Activated T-helper 2 cell treated with anti-CD3 and anti-CD28 coated beads, Interferon-gamma antibody, Interleukin-2, Interleukin-4, amounts not matched to agents 10 μg/mL and 5 μg/mL and 100 μg/mL, durations not matched to agents 14 hours and 24 hours and 36 hours (primary cell): ENCODE measurements around the gene GAB1. TPM values are rescaled to one million over a fixed set of nuclear protein-coding genes. Genes with fewer than 3 reads are reported as not detected.

Experiments
- DNase-seq: peaks from one replicate; pipeline ENCODE4 v3.0.0; 2021; ENCODE audit warnings: low spot score
- H3K27ac Mint-ChIP-seq: one replicate; pipeline ENCODE4 v1.8.0; 2021; ENCODE audit warnings: mixed read lengths
- H3K27me3 Mint-ChIP-seq: one replicate; pipeline ENCODE4 v1.8.0; 2021; ENCODE audit warnings: low read depth, mixed read lengths
- H3K36me3 Mint-ChIP-seq: one replicate; pipeline ENCODE4 v1.8.0; 2021; ENCODE audit warnings: low read depth, mixed read lengths
- H3K4me1 Mint-ChIP-seq: one replicate; pipeline ENCODE4 v1.8.0; 2021; ENCODE audit warnings: low read depth, mixed read lengths
- H3K4me3 Mint-ChIP-seq: one replicate; pipeline ENCODE4 v1.8.0; 2021; ENCODE audit warnings: low read depth, mild to moderate bottlenecking, moderate library complexity, mixed read lengths
- H3K9me3 Mint-ChIP-seq: one replicate; pipeline ENCODE4 v1.8.0; 2021; ENCODE audit warnings: mixed read lengths
- intact Hi-C: fragments of 100-400 bp; cut with micrococcal nuclease; formaldehyde crosslinking; loops from one replicate; pipeline ENCODE4 v1.15.1; 2023
- total RNA-seq: library from RNA; stranded (reverse); gene quantifications from 2 replicates; pipeline ENCODE4 v1.2.3, GENCODE V29; 2022

Gene GAB1
- total RNA-seq, 1 donor from 2014 or later = 0.96 TPM

DNA sequence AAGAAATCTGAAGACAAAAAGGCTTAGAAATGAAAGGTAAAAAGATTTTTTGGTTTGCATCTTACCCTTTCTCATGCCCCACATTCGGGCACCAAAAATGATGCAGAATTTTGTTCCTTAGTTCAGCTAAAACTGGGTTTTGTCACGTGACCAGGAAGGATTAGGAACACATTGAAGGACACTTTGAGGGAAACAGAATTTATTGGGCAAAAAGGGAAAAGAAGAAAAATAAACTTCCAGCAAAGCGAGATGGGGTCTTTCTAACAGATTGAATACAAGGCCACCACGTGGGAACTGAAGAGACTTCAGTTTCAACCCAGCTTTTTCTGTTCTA lies 95.5 kb downstream of the GAB1 start:
- Mint-ChIP-seq H3K27me3 (no peaks in the 10 kb centered on the region), H3K9me3 (peaks cover 6% of the 10 kb centered on the region), H3K27ac (no peak overlapping the region), H3K4me3 (no peak overlapping the region), H3K36me3 (no peaks in the 10 kb centered on the region), H3K4me1 (no peaks in the 10 kb centered on the region)
- DNase-seq = no peak
- intact Hi-C loops = no loop called here

DNA sequence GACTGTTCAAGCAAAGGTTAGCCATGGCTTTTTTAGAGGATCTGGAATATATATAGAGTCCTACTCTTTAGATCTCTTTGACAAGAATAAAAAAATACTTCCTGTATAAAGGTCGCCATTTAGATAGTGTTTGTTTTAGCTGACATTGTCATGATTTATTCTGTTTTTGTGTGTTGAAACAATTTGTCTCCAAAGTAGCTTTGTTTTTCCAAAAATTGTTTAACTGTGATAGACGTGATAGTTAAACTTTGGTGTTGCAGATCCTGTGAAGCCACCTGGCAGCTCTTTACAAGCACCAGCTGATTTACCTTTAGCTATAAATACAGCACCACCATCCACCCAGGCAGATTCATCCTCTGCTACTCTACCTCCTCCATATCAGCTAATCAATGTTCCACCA lies 96.6 kb downstream of the GAB1 start:
- Mint-ChIP-seq H3K27me3 (no peaks in the 10 kb centered on the region), H3K4me1 (no peaks in the 10 kb centered on the region), H3K9me3 (peaks cover 6% of the 10 kb centered on the region), H3K4me3 (no peak overlapping the region), H3K36me3 (no peaks in the 10 kb centered on the region), H3K27ac (no peak overlapping the region)
- intact Hi-C loops = no loop called here
- DNase-seq = no peak

DNA sequence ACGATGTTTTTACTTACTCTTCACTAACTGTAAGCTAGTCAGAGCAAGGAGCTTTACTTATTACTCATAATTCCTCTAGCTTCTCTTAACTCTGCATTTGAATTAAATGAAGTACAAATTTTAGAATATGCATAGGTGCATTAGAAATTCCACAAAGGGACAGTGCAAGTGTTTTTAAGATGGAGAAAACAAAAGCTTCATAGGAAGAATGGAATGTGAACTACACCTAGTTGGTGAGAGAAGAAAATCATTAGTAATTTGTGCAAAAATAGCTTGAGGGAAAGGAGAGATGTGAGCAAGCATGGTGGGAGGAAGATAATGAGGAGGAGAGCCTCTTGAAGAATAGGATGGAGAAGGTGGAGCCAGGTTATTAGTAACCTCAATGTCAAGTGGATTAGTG lies 99.3 kb downstream of the GAB1 start:
- Mint-ChIP-seq H3K4me3 (no peak overlapping the region), H3K4me1 (no peaks in the 10 kb centered on the region), H3K9me3 (peaks cover 1% of the 10 kb centered on the region), H3K27ac (no peak overlapping the region), H3K36me3 (no peaks in the 10 kb centered on the region), H3K27me3 (no peaks in the 10 kb centered on the region)
- DNase-seq = no peak
- intact Hi-C loops = no loop called here

DNA sequence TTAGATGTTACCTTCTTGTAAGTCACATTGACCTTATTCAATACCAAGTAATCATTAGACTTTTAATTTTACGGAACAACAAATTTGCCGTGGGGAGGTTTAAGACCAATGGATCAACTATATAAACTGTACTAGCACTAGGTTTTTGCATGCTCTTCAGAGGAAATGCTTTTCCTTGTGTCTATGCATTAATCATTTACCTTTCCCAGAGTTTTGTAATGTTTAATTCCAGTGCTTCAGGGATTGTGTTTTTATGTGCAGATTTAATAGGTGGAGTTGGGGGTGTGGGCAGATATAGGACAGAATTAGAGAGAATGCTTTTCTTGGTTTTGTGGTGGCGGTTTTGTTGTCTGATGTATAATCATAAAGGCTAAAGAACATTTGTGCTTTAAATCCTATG lies 100.8 kb downstream of the GAB1 start:
- DNase-seq = no peak
- H3K4me3 Mint-ChIP-seq = no peak overlapping the region
- H3K36me3 Mint-ChIP-seq = no peaks in the 10 kb centered on the region
- no peak overlapping the region for H3K27ac Mint-ChIP-seq
- H3K9me3 Mint-ChIP-seq = no peaks in the 10 kb centered on the region
- intact Hi-C loops = no loop called here
- no peaks in the 10 kb centered on the region for H3K27me3 Mint-ChIP-seq
- H3K4me1 Mint-ChIP-seq = no peaks in the 10 kb centered on the region

DNA sequence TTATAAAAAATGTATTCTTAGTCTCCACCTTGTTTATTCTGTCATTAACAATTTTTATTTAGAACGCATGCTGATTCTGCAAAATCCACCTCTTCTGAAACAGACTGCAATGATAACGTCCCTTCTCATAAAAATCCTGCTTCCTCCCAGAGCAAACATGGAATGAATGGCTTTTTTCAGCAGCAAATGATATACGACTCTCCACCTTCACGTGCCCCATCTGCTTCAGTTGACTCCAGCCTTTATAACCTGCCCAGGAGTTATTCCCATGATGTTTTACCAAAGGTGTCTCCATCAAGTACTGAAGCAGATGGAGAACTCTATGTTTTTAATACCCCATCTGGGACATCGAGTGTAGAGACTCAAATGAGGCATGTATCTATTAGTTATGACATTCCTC lies 101.3 kb downstream of the GAB1 start:
- no peaks in the 10 kb centered on the region for H3K27me3 Mint-ChIP-seq

DNA sequence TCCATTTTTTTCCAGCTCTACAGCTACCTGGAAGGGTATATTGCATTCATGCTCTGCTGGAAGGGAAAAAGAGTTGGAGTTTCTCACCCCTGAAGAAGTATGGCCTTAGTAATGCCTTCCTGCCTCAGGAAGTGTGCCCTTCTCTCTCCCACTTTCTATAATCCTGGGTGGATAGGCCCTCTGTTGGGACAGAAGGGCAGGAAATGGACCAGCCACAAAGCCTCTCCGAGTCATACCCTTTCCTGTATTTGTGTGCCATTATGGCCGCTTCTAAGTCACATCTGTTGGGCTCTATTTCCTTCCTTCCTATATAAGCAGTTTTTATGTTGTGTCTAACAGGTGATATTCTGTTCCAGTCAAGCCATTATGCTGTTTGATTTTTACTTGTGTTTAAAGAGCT lies 102.0 kb downstream of the GAB1 start:
- intact Hi-C loops = no loop called here
- no peaks in the 10 kb centered on the region for H3K4me1 Mint-ChIP-seq
- no peak overlapping the region for H3K4me3 Mint-ChIP-seq
- DNase-seq = no peak
- no peaks in the 10 kb centered on the region for H3K9me3 Mint-ChIP-seq
- no peaks in the 10 kb centered on the region for H3K36me3 Mint-ChIP-seq
- H3K27me3 Mint-ChIP-seq = no peaks in the 10 kb centered on the region
- H3K27ac Mint-ChIP-seq = no peak overlapping the region

More for the DNA sequence above, 101.3 kb downstream of the GAB1 start:
- Mint-ChIP-seq H3K9me3 (no peaks in the 10 kb centered on the region), H3K4me3 (no peak overlapping the region), H3K36me3 (no peaks in the 10 kb centered on the region), H3K27ac (no peak overlapping the region), H3K4me1 (no peaks in the 10 kb centered on the region)
- no peak for DNase-seq
- intact Hi-C loops = no loop called here

DNA sequence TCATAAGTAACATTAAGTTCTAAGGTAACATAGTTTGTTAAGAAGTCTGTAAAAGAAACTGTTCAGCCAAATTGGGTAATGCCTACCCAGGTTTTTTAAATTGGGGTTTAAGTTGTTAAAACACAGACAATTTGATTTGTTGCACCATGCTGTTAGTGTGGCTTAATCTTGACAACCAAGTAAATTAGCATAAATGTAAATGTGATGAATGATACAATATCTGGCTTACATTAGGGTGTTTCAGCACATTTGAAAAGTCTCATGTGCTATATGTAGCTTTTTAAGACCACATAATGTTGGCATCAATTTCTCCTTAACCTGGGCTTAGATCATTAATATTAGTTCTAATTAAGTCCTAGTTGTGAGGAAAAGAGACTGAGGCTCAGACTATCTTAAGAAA lies 104.4 kb downstream of the GAB1 start:
- H3K27me3 Mint-ChIP-seq = no peaks in the 10 kb centered on the region
- no peaks in the 10 kb centered on the region for H3K9me3 Mint-ChIP-seq
- H3K27ac Mint-ChIP-seq = no peak overlapping the region
- H3K36me3 Mint-ChIP-seq = no peaks in the 10 kb centered on the region
- intact Hi-C loops = no loop called here
- no peak overlapping the region for H3K4me3 Mint-ChIP-seq
- no peak for DNase-seq
- H3K4me1 Mint-ChIP-seq = no peaks in the 10 kb centered on the region

DNA sequence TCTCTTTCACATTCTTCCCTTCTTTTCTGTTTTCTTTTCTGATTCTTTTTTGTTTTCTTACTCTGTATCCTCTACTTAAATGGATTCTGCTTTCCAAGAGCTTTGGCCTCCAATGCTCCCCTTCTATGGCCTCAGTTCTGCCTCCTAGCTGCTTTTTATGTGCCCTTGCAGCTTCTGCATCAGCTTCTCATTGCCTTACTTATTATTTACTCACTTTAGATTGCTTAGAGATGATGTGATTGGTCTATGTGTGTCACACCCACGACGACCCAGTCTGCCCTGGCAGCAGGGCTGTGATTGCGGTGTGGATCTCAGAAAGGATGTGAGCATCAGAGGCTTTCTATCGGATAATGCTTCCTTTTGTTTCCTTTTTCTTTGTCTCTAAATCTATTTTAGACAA lies 105.0 kb downstream of the GAB1 start:
- Mint-ChIP-seq H3K36me3 (no peaks in the 10 kb centered on the region), H3K27ac (no peak overlapping the region), H3K9me3 (no peaks in the 10 kb centered on the region), H3K4me1 (no peaks in the 10 kb centered on the region), H3K4me3 (no peak overlapping the region), H3K27me3 (no peaks in the 10 kb centered on the region)
- no peak for DNase-seq
- intact Hi-C loops = no loop called here

DNA sequence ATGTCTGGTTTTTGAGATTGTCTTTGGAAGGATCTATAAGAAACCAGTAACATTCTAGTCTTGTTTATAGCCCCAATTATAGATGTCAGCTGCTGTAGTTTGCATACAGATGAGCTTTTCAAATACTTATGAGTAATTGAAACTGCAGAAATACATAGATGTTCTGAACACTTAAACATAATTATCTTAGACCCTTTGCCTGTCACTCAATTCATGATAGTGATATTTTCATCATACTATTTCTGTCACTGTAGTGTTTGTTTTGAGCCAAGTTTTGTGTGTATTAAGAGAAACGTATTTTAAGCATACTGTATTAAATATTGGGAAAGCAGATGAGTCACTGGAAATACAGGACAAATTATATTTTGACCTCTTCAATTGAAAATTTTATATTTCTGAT lies 107.1 kb downstream of the GAB1 start:
- Mint-ChIP-seq H3K27me3 (no peaks in the 10 kb centered on the region), H3K4me1 (no peaks in the 10 kb centered on the region), H3K36me3 (no peaks in the 10 kb centered on the region), H3K27ac (no peak overlapping the region), H3K4me3 (no peak overlapping the region), H3K9me3 (no peaks in the 10 kb centered on the region)
- no peak for DNase-seq
- intact Hi-C loops = no loop called here

DNA sequence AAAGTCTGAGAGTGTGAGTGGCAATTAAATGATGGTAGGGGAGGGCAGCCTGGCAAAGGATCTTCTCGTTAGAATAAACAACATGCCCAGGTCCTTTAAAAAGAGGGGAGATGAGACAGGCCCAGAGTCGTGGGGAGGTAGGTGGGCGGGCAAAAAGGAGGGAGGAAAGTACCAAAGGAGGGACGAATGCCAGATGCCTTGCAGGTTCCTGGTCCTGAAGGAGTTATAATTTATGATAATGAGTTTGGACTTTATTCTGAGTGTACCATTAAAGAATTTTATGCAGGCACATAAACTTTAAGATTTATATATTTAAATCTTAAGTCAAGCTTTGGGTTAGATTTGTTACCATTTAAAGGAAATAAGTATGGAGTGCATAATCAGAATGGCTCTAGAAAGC lies 114.5 kb downstream of the GAB1 start:
- Mint-ChIP-seq H3K4me3 (no peak overlapping the region), H3K36me3 (no peaks in the 10 kb centered on the region), H3K27me3 (no peaks in the 10 kb centered on the region), H3K4me1 (no peaks in the 10 kb centered on the region), H3K9me3 (no peaks in the 10 kb centered on the region), H3K27ac (no peak overlapping the region)
- intact Hi-C loops = no loop called here
- DNase-seq = no peak

DNA sequence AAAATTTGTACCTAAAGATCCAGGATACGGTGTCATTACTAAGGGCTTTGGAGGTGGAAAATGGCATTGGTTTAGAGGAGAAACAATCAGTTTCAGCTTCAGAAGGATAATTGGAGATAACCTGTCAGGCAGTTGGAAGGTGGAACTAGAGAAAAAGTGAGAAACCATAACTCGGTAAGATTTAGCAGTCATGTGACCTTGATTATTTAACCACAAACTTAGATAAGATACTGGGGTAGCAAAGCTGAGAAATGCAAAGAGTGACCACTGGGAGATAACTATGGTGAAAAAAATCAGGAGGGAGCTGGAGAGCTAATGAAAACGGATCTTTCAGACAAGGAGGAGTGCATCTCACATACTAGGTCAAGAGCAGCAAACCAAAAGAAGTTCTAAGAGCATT lies 118.5 kb downstream of the GAB1 start:
- Mint-ChIP-seq H3K4me3 (no peak overlapping the region), H3K27me3 (peaks cover under 1% of the 10 kb centered on the region), H3K9me3 (no peaks in the 10 kb centered on the region)

DNA sequence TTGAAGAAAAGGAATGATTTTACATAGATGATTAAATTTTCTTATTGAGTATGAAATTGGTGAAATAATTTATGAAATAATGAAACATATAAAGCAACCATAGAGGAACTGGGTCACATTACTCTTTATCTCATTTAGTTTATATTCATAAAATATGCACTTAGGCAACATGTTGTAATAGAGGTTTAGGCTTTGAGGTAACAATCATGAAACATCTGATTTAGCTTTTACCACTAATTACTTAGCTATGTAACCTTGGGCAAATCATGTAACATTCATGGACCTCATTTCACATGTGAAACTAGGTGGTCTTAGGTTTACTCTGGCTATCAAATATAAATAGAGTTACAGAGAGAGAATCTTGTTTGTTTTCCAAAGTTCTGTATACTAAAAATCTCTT lies 122.3 kb downstream of the GAB1 start:
- no peak for DNase-seq
- Mint-ChIP-seq H3K4me1 (no peaks in the 10 kb centered on the region), H3K4me3 (no peak overlapping the region), H3K27me3 (peaks cover 3% of the 10 kb centered on the region), H3K9me3 (no peaks in the 10 kb centered on the region), H3K27ac (no peak overlapping the region), H3K36me3 (no peaks in the 10 kb centered on the region)
- intact Hi-C loops = no loop called here

More for the DNA sequence above, 118.5 kb downstream of the GAB1 start:
- Mint-ChIP-seq H3K36me3 (no peaks in the 10 kb centered on the region), H3K4me1 (no peaks in the 10 kb centered on the region), H3K27ac (no peak overlapping the region)
- no peak for DNase-seq
- intact Hi-C loops = no loop called here

DNA sequence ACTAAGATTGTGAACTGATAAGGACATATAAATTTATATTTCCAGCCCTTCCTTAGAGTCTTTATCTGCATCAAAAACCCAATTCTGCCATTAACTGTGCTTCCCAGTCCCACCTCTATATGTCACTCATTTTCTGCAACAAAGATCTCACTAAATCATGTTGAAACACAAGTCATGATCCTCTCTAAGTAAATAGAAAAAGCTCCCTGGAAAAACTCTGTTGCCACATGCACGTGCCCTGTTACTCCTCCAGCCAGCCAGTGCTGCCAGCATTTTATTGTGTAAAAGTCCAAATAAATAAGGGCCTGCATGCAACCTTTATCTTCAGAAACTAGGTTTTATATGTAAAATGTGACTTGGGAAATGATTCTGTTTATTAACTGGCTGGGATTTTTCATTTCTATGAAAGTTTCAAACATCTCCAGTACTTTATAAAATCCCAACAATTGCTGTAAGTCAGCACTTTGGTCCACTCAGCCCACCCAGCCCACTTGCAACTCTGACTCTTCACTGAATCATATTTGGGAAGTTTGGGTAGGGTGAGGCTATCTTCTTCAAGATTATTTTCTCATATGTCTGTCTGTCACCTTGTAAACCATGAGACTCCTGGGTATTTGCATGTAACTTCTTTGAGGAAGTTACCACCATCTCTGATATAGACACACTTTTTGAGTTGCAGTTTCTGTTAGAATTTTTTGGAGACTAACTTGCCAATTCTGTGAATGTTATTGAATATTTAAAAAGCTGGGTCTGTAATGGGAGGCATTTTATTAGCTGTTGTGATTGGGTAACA lies 136.9 kb downstream of the GAB1 start:
- intact Hi-C loops = no loop called here
- Mint-ChIP-seq H3K27ac (no peak overlapping the region), H3K4me3 (no peak overlapping the region)

DNA sequence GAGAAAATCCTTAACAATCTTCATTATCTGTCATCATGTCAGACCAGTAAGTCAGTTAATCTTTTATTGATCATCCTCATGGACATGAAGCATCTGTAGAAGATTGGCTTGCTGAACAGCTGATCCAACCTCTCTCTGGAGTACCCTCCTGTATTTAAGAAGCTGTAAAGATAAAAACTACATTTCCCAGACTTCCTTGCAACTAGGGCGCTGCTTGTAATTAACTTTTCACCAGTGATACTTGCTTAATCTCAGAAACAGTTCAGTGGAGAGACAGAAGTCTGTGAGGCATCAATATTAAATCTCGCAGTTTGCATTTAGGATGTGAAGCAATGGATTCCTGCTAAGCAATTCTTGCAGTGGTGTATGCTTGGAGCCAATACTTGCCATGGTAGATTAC lies 140.8 kb downstream of the GAB1 start:
- Mint-ChIP-seq H3K27me3 (peaks cover 9% of the 10 kb centered on the region), H3K36me3 (no peaks in the 10 kb centered on the region), H3K4me3 (no peak overlapping the region), H3K9me3 (no peaks in the 10 kb centered on the region), H3K27ac (no peak overlapping the region), H3K4me1 (no peaks in the 10 kb centered on the region)
- intact Hi-C loops = no loop called here
- DNase-seq = no peak

More for the DNA sequence above, 136.9 kb downstream of the GAB1 start:
- H3K9me3 Mint-ChIP-seq = no peaks in the 10 kb centered on the region
- H3K4me1 Mint-ChIP-seq = no peaks in the 10 kb centered on the region
- H3K27me3 Mint-ChIP-seq = peaks cover 4% of the 10 kb centered on the region
- DNase-seq = no peak
- no peaks in the 10 kb centered on the region for H3K36me3 Mint-ChIP-seq
